Measurements from ENCODE around the gene TMEM11.

- TF ChIP-seq CTCF (conservative IDR thresholded peaks at IDR 0.05 in 1 of 2, IDR thresholded peaks at IDR 0.05 in 1 of 2; ENCODE audit: extremely low read depth in 1 of 2, insufficient read depth in 1 of 2, low read depth in 1 of 2, low read length in 2 of 2) (no peak), EZH2 (IDR thresholded peaks at IDR 0.05; ENCODE audit: borderline replicate concordance, low read length) (no peak)
Measured at GRCh38 chr17:21190078-21190477, 23.9 kb downstream of the TMEM11 start.
